Activated CD4-positive, alpha-beta T cell treated with anti-CD3 and anti-CD28 coated beads, Interleukin-2, Interleukin-6, amounts not matched to agents 100 ng/mL and 50 ng/mL, durations not matched to agents 16 hours and 8 hours (primary cell): ENCODE data around the gene PIWIL4.
"Not testable (repeated sequence)": the region's sequence is repeated elsewhere in the genome, so short reads cannot be mapped to it uniquely, and the experiment has no call there.

Experiments used
- DNase-seq: peaks from one replicate; pipeline ENCODE4 v3.0.0-alpha.2; 2020

PIWIL4 gene

DNA sequence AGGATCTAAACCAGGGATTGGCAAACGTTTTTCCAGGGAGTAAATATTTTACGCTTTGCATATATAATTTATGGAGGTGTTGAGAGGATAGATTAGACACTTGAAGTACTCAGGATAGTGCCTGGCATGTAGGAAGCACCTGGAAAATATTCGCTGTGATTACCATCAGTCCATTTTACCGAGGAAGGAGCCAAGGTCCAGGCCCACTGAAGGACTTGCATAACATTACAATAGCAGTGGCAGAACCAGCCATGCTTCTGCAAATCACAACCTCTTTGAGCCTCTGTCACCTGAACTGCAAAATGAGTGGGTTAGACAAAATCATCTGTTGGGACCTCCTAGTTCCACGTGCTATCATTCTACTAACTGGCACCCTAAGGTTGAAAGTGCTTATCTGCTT lies 18.0 kb upstream of the PIWIL4 start:
- no peak for DNase-seq

DNA sequence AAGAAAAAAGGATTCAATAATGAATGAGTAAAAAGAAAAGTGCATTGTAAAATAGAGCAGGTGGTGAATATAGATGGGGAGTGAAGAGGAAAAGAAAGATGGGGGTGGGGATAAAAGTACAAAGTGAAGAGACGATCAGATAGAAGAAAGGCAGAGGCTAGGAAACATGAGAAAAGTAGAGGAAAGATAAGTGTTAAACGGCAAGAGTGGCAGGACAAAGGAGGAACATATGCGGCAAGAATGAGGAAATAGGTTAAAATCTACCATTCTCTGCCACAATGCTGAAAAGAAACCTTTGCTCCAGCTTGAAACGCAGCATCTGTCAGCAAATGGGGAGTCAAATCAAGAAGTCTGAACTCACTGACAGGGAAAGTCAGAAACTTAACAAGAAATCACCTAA lies 16.7 kb upstream of the PIWIL4 start:
- DNase-seq = no peak

DNA sequence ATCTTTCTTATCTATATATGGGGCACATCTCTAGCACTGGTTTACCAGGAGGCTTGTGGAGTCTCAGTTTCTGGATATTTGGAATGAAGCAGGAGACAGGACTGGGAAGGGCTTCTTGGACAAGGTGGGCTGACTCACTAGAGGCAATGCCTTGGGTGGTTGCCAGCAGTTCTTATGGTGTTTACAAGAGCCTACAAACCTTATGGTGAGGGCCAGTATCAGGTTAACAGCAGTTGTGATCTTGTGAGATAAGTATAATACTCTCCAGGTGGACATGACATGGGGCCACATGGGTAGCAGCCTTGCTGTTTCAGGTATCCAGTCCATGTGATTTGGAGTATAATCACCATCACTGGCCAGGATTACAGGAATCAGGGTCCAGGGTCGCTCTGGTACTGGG lies 13.2 kb upstream of the PIWIL4 start:
- DNase-seq = no peak

DNA sequence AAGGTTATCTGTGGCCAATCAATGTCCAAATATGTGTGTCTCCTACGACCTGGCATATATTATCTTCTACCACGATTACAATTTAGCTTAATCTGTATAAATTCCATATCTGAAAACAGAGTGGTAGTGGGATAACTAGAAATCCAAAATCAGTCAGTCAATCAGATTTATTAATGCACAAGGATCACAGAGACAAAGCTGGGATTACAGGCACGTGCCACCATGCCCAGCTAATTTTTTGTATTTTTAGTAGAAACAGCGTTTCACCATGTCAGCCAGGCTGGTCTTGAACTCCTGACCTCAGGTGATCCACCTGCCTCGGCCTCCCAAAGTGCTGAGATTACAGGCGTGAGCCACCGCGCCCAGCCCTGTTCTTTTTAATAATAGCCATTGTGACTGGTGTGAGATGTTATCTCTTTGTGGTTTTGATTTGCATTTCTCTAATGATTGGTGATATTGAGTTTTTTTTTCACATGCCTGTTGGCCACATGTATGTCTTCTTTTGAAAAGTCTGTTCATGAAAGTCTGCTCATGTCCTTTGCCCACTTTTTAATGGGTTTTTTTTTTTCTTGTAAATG lies 11.3 kb upstream of the PIWIL4 start:
- DNase-seq = not testable (repeated sequence)

DNA sequence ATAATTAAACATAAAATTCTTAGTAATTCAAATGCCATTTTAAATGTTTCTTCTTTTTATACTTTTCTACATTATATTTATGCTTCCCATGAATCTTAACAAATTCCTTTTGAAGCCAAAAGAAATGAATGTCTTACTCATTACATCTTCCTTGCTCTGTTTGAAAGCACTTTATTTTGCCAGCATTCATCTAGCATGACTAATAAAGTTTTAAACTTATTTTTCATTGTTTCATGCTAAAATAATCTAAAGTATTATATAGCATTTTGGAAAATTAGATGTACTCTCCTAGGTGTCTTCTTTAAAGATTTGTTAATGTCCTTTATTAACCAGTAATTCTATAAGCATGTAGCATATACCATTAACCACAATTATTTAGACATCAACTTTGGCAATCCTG lies 9.7 kb upstream of the PIWIL4 start:
- DNase-seq = no peak

DNA sequence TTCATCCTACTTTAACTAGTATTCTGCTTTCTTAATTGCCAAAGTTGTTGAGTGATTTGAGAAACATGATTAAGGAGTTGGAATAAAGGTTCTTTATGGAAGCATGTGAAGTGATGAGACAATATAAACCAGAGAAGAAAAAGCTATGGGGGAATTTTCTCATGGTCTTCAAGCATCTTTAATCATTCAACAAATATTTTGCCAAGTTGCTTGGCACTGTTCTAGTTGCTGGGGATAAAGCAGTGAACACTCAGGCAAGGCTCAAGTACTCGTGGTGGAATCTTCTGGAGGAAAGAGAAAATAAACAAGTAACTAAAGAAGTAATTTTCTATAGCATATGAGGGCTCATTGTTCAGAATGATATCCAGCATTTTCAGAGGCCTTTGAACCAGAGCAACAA lies 9.2 kb upstream of the PIWIL4 start:
- DNase-seq = no peak

DNA sequence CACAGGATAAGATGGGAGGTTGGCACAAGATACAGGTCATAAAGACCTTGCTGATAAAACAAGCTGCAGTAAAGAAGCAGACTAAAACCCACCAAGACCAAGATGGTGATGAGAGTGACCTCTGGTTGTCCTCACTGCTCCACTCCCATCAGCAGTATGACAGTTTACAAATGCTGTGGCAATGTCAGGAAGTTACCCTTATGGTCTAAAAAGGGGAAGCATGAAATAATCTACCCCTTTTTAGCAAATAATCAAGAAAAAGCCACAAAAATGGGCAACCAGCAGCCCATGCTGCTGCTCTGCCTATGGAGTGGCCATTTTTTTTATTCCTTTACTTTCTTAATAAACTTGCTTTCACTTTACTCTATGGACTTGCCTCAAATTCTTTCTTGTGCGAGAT lies 8.7 kb upstream of the PIWIL4 start:
- no peak for DNase-seq

DNA sequence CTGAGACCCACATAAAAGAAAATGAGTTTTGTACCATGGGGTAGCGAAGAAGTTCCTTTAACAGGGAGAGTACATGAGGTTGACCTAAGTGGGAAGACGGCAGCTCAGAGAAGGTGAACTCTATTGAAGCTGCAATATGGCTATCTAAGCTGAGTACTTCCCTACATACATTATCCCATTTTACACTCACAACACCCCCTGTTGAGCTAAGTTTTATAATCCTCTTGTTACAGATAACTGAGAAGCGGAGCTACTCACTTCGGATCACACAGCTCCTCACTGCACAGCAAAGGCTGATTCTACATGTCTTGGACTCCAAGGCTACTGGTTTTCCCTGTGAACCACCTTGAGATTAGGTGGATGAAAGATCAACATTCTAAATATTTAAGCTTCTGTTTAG lies 8.2 kb upstream of the PIWIL4 start:
- no peak for DNase-seq

DNA sequence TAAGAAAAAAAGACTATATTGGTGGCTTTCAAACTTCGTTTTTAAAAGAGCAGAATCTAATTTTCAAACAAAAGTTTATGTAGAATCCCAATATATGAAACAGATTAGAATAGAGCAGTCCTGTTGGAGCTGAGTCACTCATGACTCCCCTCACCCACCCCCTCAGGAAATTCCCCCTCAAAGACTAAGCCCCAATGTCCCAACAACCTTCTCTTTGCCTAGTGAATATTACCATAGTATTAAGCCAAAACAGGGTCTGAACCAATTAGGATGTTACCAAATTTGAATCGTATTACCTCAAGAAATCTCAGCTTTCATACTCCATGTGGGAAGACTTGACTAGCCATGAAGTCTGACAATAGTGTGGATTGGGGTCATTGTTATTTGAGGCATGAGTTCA lies 7.8 kb upstream of the PIWIL4 start:
- DNase-seq = no peak

DNA sequence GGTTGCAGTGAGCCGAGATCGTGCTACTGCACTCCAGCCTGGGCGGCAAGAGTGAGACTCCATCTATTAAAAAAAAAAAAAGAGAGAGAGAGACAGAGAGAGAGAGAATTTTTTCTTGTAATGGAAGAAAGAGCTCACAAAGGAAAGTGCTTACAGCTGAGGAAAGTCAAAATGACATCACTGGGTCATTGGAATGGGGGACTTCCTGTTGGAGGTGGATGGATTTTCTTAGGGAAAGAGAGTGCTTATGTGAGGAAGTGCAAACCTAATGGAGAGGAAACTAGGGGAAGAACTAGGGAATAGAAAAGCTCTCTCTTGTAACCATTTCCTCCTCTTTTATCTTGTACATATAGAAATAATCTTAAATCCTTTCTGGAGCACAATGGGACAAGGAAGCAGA lies 6.3 kb upstream of the PIWIL4 start:
- no peak for DNase-seq

DNA sequence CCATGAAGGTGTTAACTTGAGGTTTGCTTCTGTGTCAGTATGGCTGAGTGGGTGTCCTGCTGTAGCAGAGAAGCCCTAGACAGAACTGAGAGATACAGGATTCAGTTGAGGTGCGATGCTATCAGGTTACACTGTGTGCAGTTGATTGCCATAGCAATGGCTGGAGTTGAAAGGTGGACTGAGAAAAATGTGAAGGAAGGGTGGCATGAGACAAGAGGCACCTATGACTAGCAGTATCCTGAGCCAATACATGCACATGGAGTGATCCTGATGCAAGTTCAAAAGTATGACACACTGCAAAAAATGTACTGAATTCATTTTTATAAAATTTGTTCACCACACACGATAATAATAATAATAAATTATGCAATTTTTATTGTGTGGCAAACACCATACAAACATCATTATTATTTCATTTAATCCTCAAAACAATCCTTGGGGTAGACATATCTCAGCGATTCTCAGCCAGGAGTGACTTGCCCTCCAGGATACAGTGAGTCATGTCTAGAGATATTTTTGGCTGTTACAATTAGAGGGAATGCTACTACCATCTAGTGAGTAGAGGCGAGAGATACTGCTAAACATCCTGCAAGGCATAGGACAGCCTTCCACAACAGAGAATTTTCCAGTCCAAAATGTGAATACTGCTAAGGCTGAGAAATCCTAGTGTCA lies 3.9 kb upstream of the PIWIL4 start:
- DNase-seq = no peak

DNA sequence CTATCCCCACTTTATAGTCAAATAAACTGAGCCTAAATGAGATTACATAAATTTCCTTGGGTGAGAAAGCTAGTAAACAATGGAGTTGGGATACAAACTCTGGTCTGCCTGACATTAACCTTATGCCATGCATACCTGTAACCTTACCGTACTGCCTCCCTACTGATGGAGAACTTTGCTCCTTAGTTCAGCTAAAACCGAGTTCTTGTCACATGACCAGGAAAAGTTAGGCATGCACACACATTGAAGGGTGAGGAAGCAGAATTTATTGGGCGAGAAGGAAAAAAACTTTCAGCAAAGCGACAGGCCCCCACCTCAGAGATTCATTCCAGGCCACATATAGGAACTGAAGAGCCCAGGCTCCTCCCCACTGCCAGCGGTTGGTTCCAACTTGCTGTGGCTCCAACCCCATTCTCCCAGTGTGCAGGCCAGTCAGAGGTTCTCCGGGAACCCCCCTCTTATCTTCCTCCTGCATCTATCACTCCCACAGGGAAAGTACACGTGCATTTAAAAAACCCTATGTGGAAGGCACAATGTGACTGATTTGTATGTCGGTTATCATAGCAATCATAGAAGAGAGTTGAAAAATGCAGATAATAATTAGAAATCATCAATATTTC lies 3.2 kb upstream of the PIWIL4 start:
- DNase-seq = no peak

DNA sequence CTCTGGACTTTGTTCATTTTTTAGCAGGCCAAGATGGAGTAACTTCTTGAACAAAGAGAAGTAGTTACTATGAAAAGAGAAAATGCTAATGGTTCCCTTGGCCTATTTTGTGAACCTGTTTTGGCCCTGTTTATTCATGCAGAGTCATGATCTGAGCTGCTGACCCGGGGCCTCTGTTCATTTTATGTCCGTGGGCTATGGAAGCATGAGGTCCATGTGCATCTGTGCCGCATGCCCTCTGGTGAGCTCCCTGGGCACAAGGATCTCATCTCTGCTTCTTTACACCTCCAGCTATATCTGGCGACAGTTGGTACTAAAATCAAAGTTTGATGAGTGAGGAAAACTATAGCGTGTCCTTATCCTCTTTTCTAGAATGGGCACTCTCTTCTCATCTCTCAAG lies 1.0 kb downstream of the PIWIL4 start:
- DNase-seq = no peak

DNA sequence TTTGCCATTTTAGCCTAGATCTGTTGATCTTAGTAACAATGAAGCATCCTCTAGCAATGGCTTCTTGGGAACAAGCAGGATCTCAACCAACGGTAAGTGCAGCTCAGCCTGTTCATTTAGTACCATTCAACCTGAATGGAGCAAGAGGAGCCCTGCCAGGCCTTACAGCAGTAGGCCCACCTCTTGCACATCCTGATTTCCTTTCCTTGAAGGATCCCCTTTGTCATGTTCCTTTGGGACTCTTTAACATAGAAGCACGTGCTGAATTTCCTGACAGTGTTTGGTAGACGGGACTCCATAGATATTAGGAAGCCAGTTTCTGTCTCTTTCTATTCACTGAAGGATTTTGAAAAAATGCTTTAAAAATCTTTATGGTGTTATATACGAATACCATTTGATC lies 1.5 kb downstream of the PIWIL4 start:
- DNase-seq = no peak

DNA sequence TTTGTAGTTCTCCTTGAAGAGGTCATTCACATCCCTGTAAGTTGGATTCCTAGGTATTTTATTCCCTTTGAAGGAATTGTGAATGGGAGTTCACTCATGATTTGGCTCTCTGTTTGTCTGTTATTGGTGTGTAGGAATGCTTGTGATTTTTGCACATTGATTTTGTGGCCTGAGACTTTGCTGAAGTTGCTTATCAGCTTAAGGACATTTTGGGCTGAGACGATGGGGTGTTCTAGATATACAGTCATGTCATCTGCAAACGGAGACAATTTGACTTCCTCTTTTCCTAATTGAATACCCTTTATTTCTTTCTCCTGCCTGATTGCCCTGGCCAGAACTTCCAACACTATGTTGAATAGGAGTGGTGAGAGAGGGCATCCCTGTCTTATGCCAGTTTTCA lies 5.8 kb downstream of the PIWIL4 start:
- DNase-seq = not testable (repeated sequence)

DNA sequence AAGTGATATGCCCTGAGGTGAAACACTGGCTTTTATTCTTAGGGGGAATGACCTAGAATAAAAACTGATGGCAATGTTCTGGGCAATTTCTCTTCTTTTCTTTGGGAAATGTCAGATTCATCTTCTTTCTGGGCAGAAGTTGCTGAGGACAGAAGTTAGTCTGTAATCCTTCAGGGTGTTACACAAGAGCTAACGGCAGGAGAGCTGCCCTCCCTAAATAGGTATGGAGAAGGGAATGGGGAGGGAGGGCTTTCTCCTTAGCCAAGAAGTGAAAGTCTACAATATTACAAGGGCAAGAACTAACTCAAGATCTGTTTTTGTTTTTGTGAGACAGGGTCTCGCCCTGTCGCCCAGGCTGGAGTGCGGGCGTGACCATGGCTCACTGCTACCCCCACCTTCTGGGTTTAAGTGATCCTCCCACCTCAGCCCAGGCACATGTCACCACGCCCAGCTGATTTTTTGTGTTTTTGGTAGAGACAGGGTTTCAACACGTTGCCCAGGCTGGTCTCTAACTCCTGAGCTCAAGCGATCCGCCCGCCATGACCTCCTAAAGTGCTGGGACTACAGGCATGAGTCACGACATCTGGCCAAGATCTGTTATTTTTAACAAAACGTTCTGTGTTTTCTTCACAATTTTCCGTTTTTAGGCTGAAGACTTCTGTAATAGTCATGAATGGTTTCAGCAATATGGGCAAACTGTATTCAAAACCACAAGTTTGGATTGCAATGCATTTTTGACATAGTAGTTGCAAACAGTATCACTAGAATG lies 7.2 kb downstream of the PIWIL4 start:
- no peak for DNase-seq

DNA sequence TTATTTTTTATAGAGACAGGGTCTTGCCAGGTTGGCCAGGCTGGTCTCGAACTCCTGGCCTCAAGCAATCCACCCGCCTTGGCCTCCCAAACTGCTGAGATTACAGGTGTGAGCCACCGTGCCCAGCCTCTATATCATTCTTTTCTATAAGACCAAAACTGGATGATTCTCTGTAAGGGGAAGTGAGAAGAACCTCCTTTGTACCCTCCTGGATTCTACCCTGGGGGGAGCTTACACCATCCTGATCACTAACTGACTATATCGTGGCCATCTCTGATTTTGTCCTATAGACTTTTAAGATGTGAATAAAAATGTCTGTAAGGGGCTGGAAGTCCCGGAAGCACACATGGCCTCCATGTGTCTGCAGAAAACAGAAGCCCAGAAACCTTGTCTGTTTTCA lies 9.1 kb downstream of the PIWIL4 start:
- no peak for DNase-seq

DNA sequence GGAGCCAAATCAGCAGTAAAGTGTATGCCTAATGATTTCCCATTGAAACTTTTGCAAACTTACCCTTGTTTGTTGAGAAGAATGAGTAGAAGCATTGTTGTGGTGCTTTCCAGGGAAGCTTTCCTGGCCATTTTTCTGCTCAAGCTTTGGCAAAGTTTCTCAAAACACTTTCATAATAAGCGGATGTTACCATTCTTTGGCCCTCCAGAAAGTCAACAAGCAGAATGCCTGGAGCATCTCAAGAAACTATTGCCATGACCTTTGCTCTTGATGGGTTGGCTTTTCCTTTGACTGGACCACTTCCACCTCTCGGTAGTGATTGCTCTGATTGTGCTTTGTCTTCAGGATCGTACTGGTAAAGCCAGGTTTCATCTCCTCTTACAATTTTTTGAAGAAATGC lies 10.7 kb downstream of the PIWIL4 start:
- DNase-seq = no peak

DNA sequence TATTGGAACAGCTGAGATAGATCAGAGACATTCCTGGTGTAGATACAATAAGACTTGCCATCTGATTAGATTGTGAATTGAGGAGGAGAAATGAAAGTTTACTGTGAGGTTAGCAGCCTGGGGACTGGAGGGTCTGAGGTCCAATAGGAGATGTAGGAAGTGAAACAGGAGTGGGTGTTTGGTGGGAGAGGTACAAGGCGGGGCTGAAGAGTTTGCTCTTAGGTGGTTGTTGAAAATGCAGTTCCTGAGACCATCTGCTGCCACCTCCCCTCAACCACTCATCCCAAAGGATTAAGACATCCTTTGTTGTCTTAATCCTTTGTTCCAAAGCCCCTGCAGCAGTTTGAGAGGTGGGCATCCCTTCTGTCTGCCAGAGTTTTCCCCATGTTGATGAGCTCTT lies 14.8 kb downstream of the PIWIL4 start:
- DNase-seq = no peak

DNA sequence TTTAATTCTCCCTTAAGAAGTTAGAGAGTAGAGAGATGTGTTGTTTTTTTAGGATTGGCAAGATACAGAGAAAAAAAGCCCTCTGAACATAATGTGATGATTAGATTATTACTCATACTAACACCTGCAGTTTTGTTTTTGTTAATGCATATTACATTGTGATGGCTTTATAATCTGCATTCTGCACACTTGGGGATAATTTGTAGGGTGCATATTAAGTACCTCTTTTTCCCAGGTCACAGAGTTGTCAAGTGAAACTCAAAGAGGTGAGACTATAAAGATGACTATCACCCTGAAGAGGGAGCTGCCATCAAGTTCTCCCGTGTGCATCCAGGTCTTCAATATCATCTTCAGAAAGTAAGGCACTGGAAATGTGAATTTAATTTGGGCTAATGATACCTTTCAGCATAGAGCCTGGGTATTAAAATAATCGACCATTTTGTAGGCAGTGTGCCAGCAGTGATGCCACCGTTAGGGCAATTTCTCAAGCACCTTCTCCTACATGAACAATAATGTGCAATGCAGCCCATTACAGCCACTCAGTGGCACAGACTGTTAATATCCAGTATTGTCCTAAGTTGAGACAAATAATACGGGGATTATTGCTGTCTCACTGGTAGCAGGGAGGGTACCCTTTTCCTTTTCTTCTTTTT lies 16.2 kb downstream of the PIWIL4 start:
- DNase-seq = no peak

DNA sequence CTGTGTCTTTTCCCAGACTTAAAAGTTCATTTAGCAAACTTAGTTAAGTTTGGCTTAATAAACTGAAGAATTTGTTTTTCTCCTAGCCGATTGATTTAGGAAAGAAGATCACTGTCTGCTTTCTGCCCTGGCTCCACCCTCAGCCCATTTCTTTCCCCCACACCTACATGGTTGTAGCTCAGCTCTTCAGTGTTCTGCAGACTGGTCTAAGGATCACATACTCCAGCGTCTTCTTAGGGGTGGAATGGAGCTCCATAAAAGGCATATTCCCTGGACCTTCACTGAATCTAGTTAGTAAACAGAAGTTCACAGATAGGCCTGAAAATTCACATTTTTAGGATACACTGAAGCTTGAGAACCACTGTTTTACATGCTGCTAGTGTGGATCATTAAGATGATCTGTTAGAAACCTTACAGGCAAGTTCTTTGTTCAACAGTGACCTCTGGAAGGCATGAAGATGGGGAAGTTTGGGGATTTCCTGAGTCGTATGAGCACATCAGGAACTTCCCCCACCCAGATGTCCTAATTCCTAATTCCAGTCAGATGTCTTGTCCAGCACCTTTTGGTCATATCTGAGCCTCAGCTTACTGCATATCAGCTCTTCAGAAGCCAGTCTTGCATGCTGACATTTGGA lies 16.8 kb downstream of the PIWIL4 start:
- no peak for DNase-seq

DNA sequence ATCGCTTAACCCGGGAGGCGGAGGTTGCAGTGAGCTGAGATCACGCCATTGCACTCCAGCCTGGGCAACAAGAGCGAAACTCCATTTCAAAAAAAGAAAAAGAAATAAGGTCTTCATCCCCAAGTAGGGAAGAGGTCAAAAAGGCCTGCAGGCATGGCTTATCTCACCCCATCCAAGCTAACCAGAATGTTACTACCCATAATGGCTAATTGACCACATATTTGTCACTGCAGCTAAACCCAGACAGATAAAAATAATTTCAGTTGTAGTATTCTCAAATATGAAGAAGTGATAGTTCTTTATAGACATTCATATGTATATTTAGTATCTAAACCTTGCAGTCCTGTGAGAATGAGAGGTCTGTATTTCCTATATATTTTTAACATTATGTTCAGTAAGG lies 17.8 kb downstream of the PIWIL4 start:
- no peak for DNase-seq

DNA sequence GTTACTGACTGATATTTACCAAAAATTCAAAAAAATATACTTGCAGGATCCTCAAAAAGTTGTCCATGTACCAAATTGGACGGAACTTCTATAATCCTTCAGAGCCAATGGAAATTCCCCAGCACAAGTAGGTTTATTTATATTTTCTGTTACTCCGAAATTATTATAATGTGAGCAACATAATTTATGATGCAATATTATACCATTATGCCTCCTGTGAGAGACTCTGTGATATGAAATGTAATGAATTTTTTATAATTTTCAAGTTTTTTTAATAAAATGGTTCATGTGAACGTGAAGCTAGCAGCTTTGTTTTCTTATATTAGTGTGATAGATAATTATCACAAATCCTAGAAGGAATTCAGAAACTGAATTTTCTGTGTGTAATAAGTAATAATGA lies 18.2 kb downstream of the PIWIL4 start:
- no peak for DNase-seq
